GM10266 (cell line): ENCODE results near the gene RYK.

Source experiments
- DNase-seq: peaks from one replicate; pipeline ENCODE4 v3.0.0; 2012; ENCODE audit errors: extremely low spot score
- CTCF ChIP-seq: IDR thresholded peaks from 2 replicates; pipeline ENCODE4 v1.5.1; 2012; ENCODE audit warnings: mild to moderate bottlenecking, low read depth; ENCODE audit not compliant: control insufficient read depth, insufficient read depth; ENCODE audit errors: missing control alignments

The RYK gene

GRCh38 chr3:134242649-134243617 lies 7.7 kb downstream of the RYK start:
- no peak for TF ChIP-seq CTCF
- no peak for DNase-seq

GRCh38 chr3:134239538-134239937 lies 11.1 kb downstream of the RYK start:
- DNase-seq = no peak
- no peak for TF ChIP-seq CTCF

- no peak for DNase-seq
- TF ChIP-seq CTCF = no peak
These were observed 13.1 kb downstream of the RYK start for GRCh38 chr3:134237454-134238145.

GRCh38 chr3:134236505-134237170 lies 14.0 kb downstream of the RYK start:
- DNase-seq = no peak

GRCh38 chr3:134235577-134236076 lies 15.0 kb downstream of the RYK start:
- no peak for DNase-seq
- no peak for TF ChIP-seq CTCF

More at GRCh38 chr3:134236505-134237170, 14.0 kb downstream of the RYK start:
- TF ChIP-seq CTCF = no peak

GRCh38 chr3:134232951-134233350 lies 17.7 kb downstream of the RYK start:
- no peak for DNase-seq
- TF ChIP-seq CTCF = no peak
